Measurements from ENCODE around the gene PLXNA2. TPM values are rescaled to one million over a fixed set of nuclear protein-coding genes. Genes with fewer than 3 reads are reported as not detected.

The PLXNA2 gene
- total RNA-seq, 1 donor from 2014 or later, result 38.3 TPM

DNA sequence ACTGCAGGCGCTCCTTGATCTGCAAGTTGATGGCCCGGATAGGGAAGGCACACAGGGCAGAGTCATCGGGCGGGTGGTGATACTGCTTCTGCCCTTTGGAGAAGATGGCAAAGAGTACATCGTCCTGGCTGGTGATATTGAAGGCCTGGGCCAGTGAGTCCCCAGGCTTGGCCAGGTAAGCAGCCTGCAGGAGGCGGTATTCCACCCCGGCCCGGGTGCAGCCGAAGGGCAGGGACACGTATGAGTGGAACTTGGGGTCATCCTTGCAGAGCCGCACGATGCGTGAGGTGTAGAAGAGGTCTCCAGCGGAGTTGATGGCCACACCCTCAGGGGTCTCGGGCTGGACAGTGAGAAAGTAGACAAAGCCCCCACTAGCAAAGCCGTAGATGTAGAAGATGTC is 27.4 kb downstream of the PLXNA2 start:
- intact Hi-C loops (cut with DNase I), result no loop called here
- TF ChIP-seq POLR2AphosphoS5 (IDR thresholded peaks at IDR 0.05; ENCODE audit: insufficient read depth in 1 of 2, low read depth in 1 of 2) (no peak), POLR2A (IDR thresholded peaks at IDR 0.05) (no peak)
- TF ChIP-seq, protein P1, sequence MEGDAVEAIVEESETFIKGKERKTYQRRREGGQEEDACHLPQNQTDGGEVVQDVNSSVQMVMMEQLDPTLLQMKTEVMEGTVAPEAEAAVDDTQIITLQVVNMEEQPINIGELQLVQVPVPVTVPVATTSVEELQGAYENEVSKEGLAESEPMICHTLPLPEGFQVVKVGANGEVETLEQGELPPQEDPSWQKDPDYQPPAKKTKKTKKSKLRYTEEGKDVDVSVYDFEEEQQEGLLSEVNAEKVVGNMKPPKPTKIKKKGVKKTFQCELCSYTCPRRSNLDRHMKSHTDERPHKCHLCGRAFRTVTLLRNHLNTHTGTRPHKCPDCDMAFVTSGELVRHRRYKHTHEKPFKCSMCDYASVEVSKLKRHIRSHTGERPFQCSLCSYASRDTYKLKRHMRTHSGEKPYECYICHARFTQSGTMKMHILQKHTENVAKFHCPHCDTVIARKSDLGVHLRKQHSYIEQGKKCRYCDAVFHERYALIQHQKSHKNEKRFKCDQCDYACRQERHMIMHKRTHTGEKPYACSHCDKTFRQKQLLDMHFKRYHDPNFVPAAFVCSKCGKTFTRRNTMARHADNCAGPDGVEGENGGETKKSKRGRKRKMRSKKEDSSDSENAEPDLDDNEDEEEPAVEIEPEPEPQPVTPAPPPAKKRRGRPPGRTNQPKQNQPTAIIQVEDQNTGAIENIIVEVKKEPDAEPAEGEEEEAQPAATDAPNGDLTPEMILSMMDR (IDR thresholded peaks at IDR 0.05), result no peak
- no peaks in the 10 kb centered on the region for H3K27me3 ChIP-seq
- H3K4me3 ChIP-seq, result no peak overlapping the region
- no peaks in the 10 kb centered on the region for H3K9me3 ChIP-seq
- peaks cover 0 to 9% of the 10 kb centered on the region in 2 donors for H3K36me3 ChIP-seq
- no peak for DNase-seq (ENCODE audit: extremely low spot score in 2 of 2)
- peaks cover 50% of the 10 kb centered on the region for H3K4me1 ChIP-seq
- no peak overlapping the region for H3K27ac ChIP-seq

DNA sequence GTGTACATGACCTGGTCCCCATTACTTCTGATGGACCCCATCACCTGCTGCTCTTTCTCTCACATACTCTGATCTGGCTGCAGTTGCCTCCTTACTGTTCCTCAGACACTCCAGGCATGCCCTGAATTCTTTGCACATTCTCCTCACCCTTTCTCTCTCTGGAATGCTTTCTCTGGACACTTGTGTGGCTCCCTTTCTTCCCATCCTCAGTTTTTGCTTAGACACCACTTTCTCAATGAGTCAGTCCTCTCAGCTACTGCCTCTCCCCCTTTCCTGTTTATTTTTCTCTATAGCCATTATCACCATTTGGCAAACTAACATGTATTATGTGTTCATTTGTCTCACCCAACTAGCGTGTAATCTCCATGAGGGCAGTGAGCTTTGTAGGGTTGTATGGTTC is 28.1 kb downstream of the PLXNA2 start:
- DNase-seq (ENCODE audit: extremely low spot score in 2 of 2), result no peak
- no peaks in the 10 kb centered on the region for H3K27me3 ChIP-seq
- no peak overlapping the region for H3K27ac ChIP-seq
- H3K36me3 ChIP-seq, result peaks cover 0 to 9% of the 10 kb centered on the region in 2 donors
- H3K4me1 ChIP-seq, result peaks cover 51% of the 10 kb centered on the region
- no peak overlapping the region for H3K4me3 ChIP-seq
- no peak for TF ChIP-seq POLR2A (IDR thresholded peaks at IDR 0.05)
- TF ChIP-seq, protein P1 (IDR thresholded peaks at IDR 0.05), result no peak
- no peak for TF ChIP-seq POLR2AphosphoS5 (IDR thresholded peaks at IDR 0.05; ENCODE audit: insufficient read depth in 1 of 2, low read depth in 1 of 2)
- no peaks in the 10 kb centered on the region for H3K9me3 ChIP-seq
- intact Hi-C loops (cut with DNase I), result no loop called here

DNA sequence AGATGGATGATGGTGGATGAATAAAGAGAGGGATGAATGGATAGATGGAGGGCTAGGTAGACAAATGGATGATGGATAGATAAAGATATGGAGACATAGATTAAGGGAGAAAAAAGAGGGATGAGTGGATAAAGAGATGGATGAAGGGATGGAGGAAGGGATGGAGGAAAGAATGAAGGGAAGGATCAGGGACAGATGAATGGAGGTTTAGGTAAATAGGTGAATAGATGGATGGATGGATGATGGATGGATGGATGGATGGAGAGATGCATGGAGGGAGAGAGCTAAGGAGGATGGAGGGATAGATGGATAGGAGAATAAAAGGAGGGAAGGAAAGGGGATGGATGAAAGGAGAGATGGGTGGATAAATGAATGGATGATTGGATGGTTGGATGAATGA is 28.8 kb downstream of the PLXNA2 start:
- no peak overlapping the region for H3K4me3 ChIP-seq
- peaks cover 44% of the 10 kb centered on the region for H3K4me1 ChIP-seq
- H3K36me3 ChIP-seq, result peaks cover 0 to 9% of the 10 kb centered on the region in 2 donors
- intact Hi-C loops (cut with DNase I), result no loop called here
- H3K27ac ChIP-seq, result no peak overlapping the region
- no peaks in the 10 kb centered on the region for H3K9me3 ChIP-seq
- TF ChIP-seq POLR2A (IDR thresholded peaks at IDR 0.05) (no peak), POLR2AphosphoS5 (IDR thresholded peaks at IDR 0.05; ENCODE audit: insufficient read depth in 1 of 2, low read depth in 1 of 2) (no peak)
- TF ChIP-seq, protein P1 (IDR thresholded peaks at IDR 0.05), result no peak
- no peaks in the 10 kb centered on the region for H3K27me3 ChIP-seq
- no peak for DNase-seq (ENCODE audit: extremely low spot score in 2 of 2)

DNA sequence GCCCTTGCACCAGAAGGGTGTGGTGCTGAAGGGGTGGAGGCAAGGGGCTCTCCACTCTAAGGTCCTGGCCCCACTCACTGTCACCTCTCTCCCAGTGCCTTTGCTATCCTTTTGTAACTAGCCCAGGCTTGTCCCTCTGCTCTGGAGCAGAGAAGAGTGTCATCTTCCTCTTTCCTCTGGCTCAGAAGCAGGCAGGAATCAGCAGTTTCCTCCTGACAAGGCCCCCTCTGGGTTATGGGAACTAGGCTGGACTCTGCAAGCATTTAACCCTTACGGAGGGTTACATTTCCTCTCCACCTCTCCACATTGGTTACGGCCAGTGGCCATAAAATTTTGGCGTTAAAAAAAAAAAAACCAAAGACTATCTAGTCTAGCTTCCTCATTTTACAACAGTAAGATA is 30.4 kb downstream of the PLXNA2 start:
- TF ChIP-seq POLR2AphosphoS5 (IDR thresholded peaks at IDR 0.05; ENCODE audit: insufficient read depth in 1 of 2, low read depth in 1 of 2) (no peak), POLR2A (IDR thresholded peaks at IDR 0.05) (no peak)
- TF ChIP-seq, protein P1 (IDR thresholded peaks at IDR 0.05), result no peak
- Histone ChIP-seq H3K4me1 (peaks cover 37% of the 10 kb centered on the region), H3K9me3 (no peaks in the 10 kb centered on the region), H3K27ac (no peak overlapping the region), H3K36me3 (peaks cover 0 to 9% of the 10 kb centered on the region in 2 donors), H3K4me3 (no peak overlapping the region), H3K27me3 (no peaks in the 10 kb centered on the region)
- intact Hi-C loops (cut with DNase I), result no loop called here
- DNase-seq (ENCODE audit: extremely low spot score in 2 of 2), result no peak

DNA sequence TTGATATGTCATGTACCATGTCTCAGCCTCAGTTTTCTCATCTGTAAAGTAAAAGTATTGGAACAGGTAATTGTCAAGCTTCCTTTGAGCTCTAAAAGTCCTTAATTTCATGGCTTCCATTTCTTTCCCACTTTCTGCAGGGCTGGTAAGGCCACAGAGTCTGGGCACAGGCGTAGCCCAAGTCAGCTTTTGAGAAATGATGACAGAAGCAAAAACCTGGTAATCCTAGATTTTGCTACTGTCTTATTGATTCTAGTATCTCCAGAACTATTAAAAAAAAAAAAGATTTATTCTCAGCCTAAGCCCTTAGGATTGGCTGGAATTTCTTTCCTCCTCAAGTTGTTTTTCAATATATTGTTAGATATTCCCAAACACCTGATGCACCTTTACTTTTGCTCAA is 31.3 kb downstream of the PLXNA2 start:
- intact Hi-C loops (cut with DNase I), result no loop called here
- H3K4me1 ChIP-seq, result peaks cover 37% of the 10 kb centered on the region
- no peak overlapping the region for H3K4me3 ChIP-seq
- H3K9me3 ChIP-seq, result no peaks in the 10 kb centered on the region
- H3K27ac ChIP-seq, result no peak overlapping the region
- no peak for DNase-seq (ENCODE audit: extremely low spot score in 2 of 2)
- peaks cover 0 to 14% of the 10 kb centered on the region in 2 donors for H3K36me3 ChIP-seq
- TF ChIP-seq, protein P1 (IDR thresholded peaks at IDR 0.05), result no peak
- no peak for TF ChIP-seq POLR2AphosphoS5 (IDR thresholded peaks at IDR 0.05; ENCODE audit: insufficient read depth in 1 of 2, low read depth in 1 of 2)
- TF ChIP-seq POLR2A (IDR thresholded peaks at IDR 0.05), result no peak
- no peaks in the 10 kb centered on the region for H3K27me3 ChIP-seq

Data from vagina (tissue), 2 donors.